Gastrocnemius medialis (tissue), 4 donors: Measurements from ENCODE around the gene ZNF451. TPM values are rescaled to one million over a fixed set of nuclear protein-coding genes. Genes with fewer than 3 reads are reported as not detected.
"Not testable (repeated sequence)": the region's sequence is repeated elsewhere in the genome, so short reads cannot be mapped to it uniquely, and the experiment has no call there.

Source experiments
- ATAC-seq, 2 donors: fragments of 150-250 bp; one replicate each; pipeline ENCODE4 v1.9.1; 2016
- DNase-seq, 2 donors: peaks; one replicate each; pipeline ENCODE4 v3.0.0-alpha.2; 2019
- H3K27ac ChIP-seq, 4 donors: fragments of 200-600 bp; sonication (generic); 1 replicate in 1 of 4; 2 replicates in 3 of 4; pipeline ENCODE4 v1.5.1; 2016 to 2018; ENCODE audit warnings: mild to moderate bottlenecking in 2 of 4, moderate library complexity in 1 of 4
- H3K27me3 ChIP-seq, 3 donors: fragments of 200-600 bp; sonication (generic) in 2 of 3; 1 replicate in 1 of 3; 2 replicates in 2 of 3; pipeline versions ENCODE4 v1.5.1 to v1.6.0; 2016 to 2019; ENCODE audit warnings: mild to moderate bottlenecking in 1 of 3, moderate library complexity in 1 of 3
- H3K36me3 ChIP-seq, 2 donors: fragments of 200-600 bp; sonication (generic) in 1 of 2; one replicate each; pipeline ENCODE4 v1.5.1; 2017 to 2018
- H3K4me1 ChIP-seq, 2 donors: fragments of 200-600 bp; sonication (generic) in 1 of 2; one replicate each; pipeline ENCODE4 v1.5.1; 2016 to 2017; ENCODE audit warnings: mild to moderate bottlenecking in 2 of 2
- H3K4me3 ChIP-seq, 4 donors: fragments of 200-600 bp; sonication (generic) in 3 of 4; 1 replicate in 1 of 4; 2 replicates in 3 of 4; pipeline ENCODE4 v1.5.1; 2016 to 2019; ENCODE audit warnings: mild to moderate bottlenecking in 2 of 4
- H3K9me3 ChIP-seq, 3 donors: fragments of 200-600 bp; sonication (generic) in 2 of 3; 1 replicate in 1 of 3; 2 replicates in 2 of 3; pipeline ENCODE4 v1.5.1; 2016 to 2019
- CTCF ChIP-seq, 5 experiments: fragments of 450-650 bp in 3 of 5; fragments of 200-600 bp in 2 of 5; sonication (generic) in 2 of 5; IDR thresholded peaks in 4 of 5; conservative IDR thresholded peaks in 1 of 5; 1 replicate in 4 of 5; 2 replicates in 1 of 5; pipeline ENCODE4 v1.5.1; 2016 to 2019; ENCODE audit warnings: antibody characterized with exemption in 5 of 5, mild to moderate bottlenecking in 3 of 5, moderate library complexity in 3 of 5
- POLR2A ChIP-seq, 2 donors: fragments of 450-650 bp; IDR thresholded peaks; one replicate each; pipeline ENCODE4 v1.6.1; 2017; ENCODE audit warnings: antibody characterized with exemption in 2 of 2, mild to moderate bottlenecking in 2 of 2, moderate library complexity in 2 of 2
- in situ Hi-C, 4 donors: fragments of 200-750 bp; cut with MboI; loops; one replicate each; pipeline versions ENCODE4 v1.15.0 to v1.8.0; 2017; ENCODE audit warnings: low sequenced_read_pairs in 4 of 4
- intact Hi-C: fragments of 100-400 bp; cut with DNase I; formaldehyde crosslinking; loops from one replicate; pipeline ENCODE4 v1.15.1; 2023; ENCODE audit warnings: low total_unique reads
- total RNA-seq, 4 donors: library from RNA; depleted of rRNA; stranded (reverse); fragments of >200 nt; gene quantifications; one replicate each; pipeline versions ENCODE4 v1.1.0 to v1.2.3, GENCODE V29; 2016

ZNF451 gene
- total RNA-seq, 4 donors from 2014 or later = 27.1 to 36.8 (median 28.0) TPM

DNA sequence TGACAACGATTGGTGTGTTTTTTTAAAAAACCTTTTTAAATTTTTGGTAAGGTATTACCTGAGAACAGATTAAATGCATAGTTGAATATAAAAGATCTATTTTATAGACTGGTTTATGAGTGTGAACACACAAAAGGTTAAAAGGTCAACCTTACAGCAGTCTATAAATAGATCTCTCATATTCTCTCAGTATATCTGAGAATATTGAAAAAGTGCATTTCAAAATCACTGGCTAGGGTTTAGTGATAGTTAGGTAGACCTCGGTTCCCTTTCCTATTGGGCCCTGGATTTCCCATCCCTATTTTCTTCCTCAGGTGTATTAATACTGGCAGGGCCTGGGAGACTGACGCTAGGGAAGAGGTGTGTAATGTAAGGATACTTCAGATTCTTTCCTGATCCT, 723 bp upstream of the ZNF451 start:
- in situ Hi-C loops = loop anchor here in 2 of 4 donors (25.0 kb wide), 1 partner anchor 223 kb away; the partner anchor contains the start of gene PRIM2 (in 2 of the 2)

GRCh38 chr6:57090458-57091067, 575 bp downstream of the ZNF451 start:
- DNase-seq, H3K36me3 ChIP-seq, H3K27me3 ChIP-seq, H3K9me3 ChIP-seq: not testable (repeated sequence)
- peak; percentile 9 to 21 for ATAC-seq
- in situ Hi-C loops (loop anchor here in 3 of 4 donors (10.0 to 25.0 kb wide), 2 partner anchors 74 to 222 kb away; partner anchors contain the start of gene PRIM2 (in 2 of the 3)), intact Hi-C loops (loop anchor here (5.0 kb wide), 1 partner anchor 82 kb away; the partner anchor contains the start of gene BAG2)
- peak overlapping the region in 2 of 4 donors; percentile 81 to 87 for H3K27ac ChIP-seq
- peak overlapping the region in 3 of 4 donors; percentile 61 to 77 (median 72) for H3K4me3 ChIP-seq
- H3K4me1 ChIP-seq = peaks cover 26 to 28% of the 10 kb centered on the region in 2 donors

More for the DNA sequence above, 723 bp upstream of the ZNF451 start:
- DNase-seq (no peak), ATAC-seq (no peak)
- no peaks in the 10 kb centered on the region for H3K9me3 ChIP-seq
- H3K27ac ChIP-seq = peak overlapping the region in 3 of 4 donors; percentile 81 to 87 (median 86)
- intact Hi-C loops = loop anchor here (2.0 to 10.0 kb wide), 3 partner anchors 42 to 228 kb away; partner anchors contain the start of genes BEND6, KIAA1586 and PRIM2
- TF ChIP-seq POLR2A (IDR thresholded peaks at IDR 0.05) (no peak), CTCF (IDR thresholded peaks at IDR 0.05 in 4 of 5, conservative IDR thresholded peaks at IDR 0.05 in 1 of 5) (no peak)
- peaks cover 23 to 28% of the 10 kb centered on the region in 2 donors for H3K4me1 ChIP-seq
- no peaks in the 10 kb centered on the region for H3K27me3 ChIP-seq
- H3K4me3 ChIP-seq = peak overlapping the region; percentile 60 to 77 (median 66)
- no peaks in the 10 kb centered on the region for H3K36me3 ChIP-seq

DNA sequence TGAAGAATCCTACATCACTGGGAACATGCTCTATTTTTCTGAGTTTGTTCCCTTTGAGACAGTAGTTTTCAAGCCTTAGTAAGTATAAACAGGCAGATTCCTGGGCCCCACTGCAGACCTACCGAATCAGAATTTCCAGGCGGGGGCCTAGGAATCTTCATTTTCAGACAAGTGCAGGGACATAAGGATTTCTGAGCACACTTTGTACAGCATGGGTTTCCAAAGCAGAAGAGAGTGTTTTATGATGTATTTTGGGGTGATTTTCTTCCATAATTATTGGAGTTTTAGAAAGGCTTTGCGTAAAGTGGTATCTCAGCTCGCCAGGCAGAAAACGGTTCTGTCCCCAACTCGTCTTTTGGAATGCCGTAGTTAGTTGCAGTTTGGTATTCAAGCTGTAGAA, 1.4 kb downstream of the ZNF451 start:
- H3K36me3 ChIP-seq, DNase-seq, H3K9me3 ChIP-seq, ATAC-seq, H3K27me3 ChIP-seq: not testable (repeated sequence)
- H3K4me3 ChIP-seq = peak overlapping the region in 1 of 4 donors; percentile 9
- intact Hi-C loops (loop anchor here (5.0 kb wide), 1 partner anchor 81 kb away; the partner anchor contains the start of gene BAG2), in situ Hi-C loops (loop anchor here in 3 of 4 donors (10.0 to 25.0 kb wide), 2 partner anchors 73 to 221 kb away; partner anchors contain the start of gene PRIM2 (in 2 of the 3))
- H3K4me1 ChIP-seq = peaks cover 26 to 28% of the 10 kb centered on the region in 2 donors
- H3K27ac ChIP-seq = peak overlapping the region in 2 of 4 donors; percentile 24 to 36

- Histone ChIP-seq H3K9me3 (no peaks in the 10 kb centered on the region), H3K4me3 (no peak overlapping the region), H3K27ac (no peak overlapping the region), H3K27me3 (no peaks in the 10 kb centered on the region), H3K36me3 (peaks cover 0 to 12% of the 10 kb centered on the region in 2 donors), H3K4me1 (peaks cover 32 to 38% of the 10 kb centered on the region in 2 donors)
- DNase-seq = no peak
- in situ Hi-C loops = loop anchor here in 3 of 4 donors (10.0 to 25.0 kb wide), 2 partner anchors 70 to 218 kb away; partner anchors contain the start of gene PRIM2 (in 2 of the 3)
- intact Hi-C loops = loop anchor here (5.0 kb wide), 1 partner anchor 78 kb away; the partner anchor contains the start of gene BAG2
- ATAC-seq = no peak
- TF ChIP-seq CTCF (IDR thresholded peaks at IDR 0.05 in 4 of 5, conservative IDR thresholded peaks at IDR 0.05 in 1 of 5) = no peak
- no peak for TF ChIP-seq POLR2A (IDR thresholded peaks at IDR 0.05)
Observed at GRCh38 chr6:57094689-57095088, 4.7 kb downstream of the ZNF451 start.

DNA sequence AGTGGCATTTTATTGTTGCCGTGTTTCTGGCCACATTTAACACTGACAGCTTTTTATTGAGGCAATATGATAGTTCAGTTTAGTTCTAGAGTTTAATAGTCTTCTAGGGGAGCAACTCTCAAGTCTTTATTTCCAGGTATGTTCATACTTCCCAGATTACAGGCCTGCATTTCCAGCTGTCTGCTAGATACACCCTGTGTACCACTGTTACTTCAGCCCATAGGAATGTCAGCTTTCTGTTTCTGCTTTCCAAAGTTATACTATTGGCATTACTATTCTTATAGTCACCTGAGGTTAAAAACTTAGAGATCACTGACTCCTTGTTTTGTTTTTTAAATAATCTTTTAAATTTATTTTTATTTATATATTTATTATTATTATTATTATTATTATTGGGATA, 7.6 kb downstream of the ZNF451 start:
- TF ChIP-seq CTCF (IDR thresholded peaks at IDR 0.05 in 4 of 5, conservative IDR thresholded peaks at IDR 0.05 in 1 of 5) (no peak), POLR2A (IDR thresholded peaks at IDR 0.05) (no peak)
- Histone ChIP-seq H3K27me3 (no peaks in the 10 kb centered on the region), H3K36me3 (peaks cover 0 to 38% of the 10 kb centered on the region in 2 donors), H3K4me1 (peaks cover 19 to 25% of the 10 kb centered on the region in 2 donors), H3K27ac (no peak overlapping the region), H3K9me3 (no peaks in the 10 kb centered on the region), H3K4me3 (no peak overlapping the region)
- DNase-seq = no peak
- ATAC-seq = no peak
- in situ Hi-C loops (loop anchor here in 3 of 4 donors (10.0 to 25.0 kb wide), 2 partner anchors 67 to 215 kb away; partner anchors contain the start of gene PRIM2 (in 2 of the 3)), intact Hi-C loops (no loop called here)
